ENCODE results near the gene SPRY2.
"Not testable (repeated sequence)": the region's sequence is repeated elsewhere in the genome, so short reads cannot be mapped to it uniquely, and the experiment has no call there.

The SPRY2 gene

GRCh38 chr13:80355496-80356094, 14.7 kb upstream of the SPRY2 start:
- H3K4me3 ChIP-seq (ENCODE audit: low read depth, low read length), result not testable (repeated sequence)

- H3K4me3 ChIP-seq (ENCODE audit: low read depth, low read length), result no peak overlapping the region
Observed at GRCh38 chr13:80348750-80349149, 7.8 kb upstream of the SPRY2 start.

- H3K4me3 ChIP-seq (ENCODE audit: low read depth, low read length), result no peak overlapping the region
Observed at GRCh38 chr13:80348314-80348713, 7.4 kb upstream of the SPRY2 start.

GRCh38 chr13:80345771-80346510, 5.0 kb upstream of the SPRY2 start:
- H3K4me3 ChIP-seq (ENCODE audit: low read depth, low read length), result no peak overlapping the region

GRCh38 chr13:80344032-80344431, 3.1 kb upstream of the SPRY2 start:
- not testable (repeated sequence) for H3K4me3 ChIP-seq (ENCODE audit: low read depth, low read length)

- peak overlapping the region; percentile 9 for H3K4me3 ChIP-seq (ENCODE audit: low read depth, low read length)
Observed at GRCh38 chr13:80342471-80343371, 1.8 kb upstream of the SPRY2 start.

- peak overlapping the region; percentile 95 for H3K4me3 ChIP-seq (ENCODE audit: low read depth, low read length)
Observed at GRCh38 chr13:80341756-80342370, 937 bp upstream of the SPRY2 start.

GRCh38 chr13:80340651-80341100, 250 bp downstream of the SPRY2 start:
- H3K4me3 ChIP-seq (ENCODE audit: low read depth, low read length), result peak overlapping the region; percentile 95

GRCh38 chr13:80339912-80340650, 845 bp downstream of the SPRY2 start:
- H3K4me3 ChIP-seq (ENCODE audit: low read depth, low read length), result peak overlapping the region; percentile 95

- H3K4me3 ChIP-seq (ENCODE audit: low read depth, low read length), result peak overlapping the region; percentile 95
Observed at GRCh38 chr13:80339563-80339911, 1.4 kb downstream of the SPRY2 start.

- peak overlapping the region; percentile 95 for H3K4me3 ChIP-seq (ENCODE audit: low read depth, low read length)
Observed at GRCh38 chr13:80338781-80339562, 2.0 kb downstream of the SPRY2 start.

GRCh38 chr13:80337288-80338081, 3.4 kb downstream of the SPRY2 start:
- H3K4me3 ChIP-seq (ENCODE audit: low read depth, low read length), result peak overlapping the region; percentile 95

- H3K4me3 ChIP-seq (ENCODE audit: low read depth, low read length), result peak overlapping the region; percentile 14
Observed at GRCh38 chr13:80336776-80337287, 4.1 kb downstream of the SPRY2 start.

- peak overlapping the region; percentile 14 for H3K4me3 ChIP-seq (ENCODE audit: low read depth, low read length)
Observed at GRCh38 chr13:80336370-80336769, 4.6 kb downstream of the SPRY2 start.

GRCh38 chr13:80334597-80335260, 6.2 kb downstream of the SPRY2 start:
- no peak overlapping the region for H3K4me3 ChIP-seq (ENCODE audit: low read depth, low read length)

GRCh38 chr13:80331984-80332383, 8.9 kb downstream of the SPRY2 start:
- no peak overlapping the region for H3K4me3 ChIP-seq (ENCODE audit: low read depth, low read length)

- H3K4me3 ChIP-seq (ENCODE audit: low read depth, low read length), result no peak overlapping the region
Observed at GRCh38 chr13:80329250-80329649, 11.7 kb downstream of the SPRY2 start.

- no peak overlapping the region for H3K4me3 ChIP-seq (ENCODE audit: low read depth, low read length)
Observed at GRCh38 chr13:80319004-80319403, 21.9 kb downstream of the SPRY2 start.
